SJCRH30 (cell line): Measurements from ENCODE around the gene ADAMTSL1. TPM values are rescaled to one million over a fixed set of nuclear protein-coding genes. Genes with fewer than 3 reads are reported as not detected.
"Not testable (repeated sequence)": the region's sequence is repeated elsewhere in the genome, so short reads cannot be mapped to it uniquely, and the experiment has no call there.

Source experiments
- DNase-seq, 2 experiments: peaks; one replicate each; pipeline ENCODE4 v3.0.0-alpha.2; 2015 to 2020
- H3K27ac ChIP-seq: fragments of 250-450 bp; sonication (Bioruptor Pico); 2 replicates; pipeline ENCODE4 v1.5.1; 2020; ENCODE audit warnings: mild to moderate bottlenecking, moderate library complexity
- H3K27me3 ChIP-seq: fragments of 250-450 bp; sonication (Bioruptor Pico); 2 replicates; pipeline ENCODE4 v1.5.1; 2020; ENCODE audit warnings: mild to moderate bottlenecking, moderate library complexity
- H3K36me3 ChIP-seq: fragments of 250-450 bp; sonication (Bioruptor Pico); 2 replicates; pipeline ENCODE4 v1.5.1; 2020; ENCODE audit warnings: mild to moderate bottlenecking, moderate library complexity
- H3K4me1 ChIP-seq: fragments of 250-450 bp; sonication (Bioruptor Pico); 2 replicates; pipeline ENCODE4 v1.5.1; 2020; ENCODE audit warnings: mild to moderate bottlenecking, moderate library complexity
- H3K4me3 ChIP-seq: fragments of 250-450 bp; sonication (Bioruptor Pico); 2 replicates; pipeline ENCODE4 v1.5.1; 2020; ENCODE audit warnings: mild to moderate bottlenecking, moderate library complexity
- H3K9me3 ChIP-seq: fragments of 250-450 bp; sonication (Bioruptor Pico); replicated peaks from 2 replicates; pipeline ENCODE4 v1.5.1; 2020; ENCODE audit warnings: mild to moderate bottlenecking, moderate library complexity
- total RNA-seq: library from RNA; depleted of rRNA; stranded (reverse); fragments of >200 nt; shearing (Covaris generic); gene quantifications from 2 replicates; pipeline ENCODE4 v1.2.3, GENCODE V29; 2014

Gene ADAMTSL1
- total RNA-seq, 1 experiment from 2014 or later, result 3.3 TPM

GRCh38 chr9:18925880-18926279 lies 451.9 kb downstream of the ADAMTSL1 start:
- DNase-seq, result no peak
- no peaks in the 10 kb centered on the region for H3K36me3 ChIP-seq
- H3K4me1 ChIP-seq, result no peaks in the 10 kb centered on the region
- H3K4me3 ChIP-seq, result no peak overlapping the region
- no peaks in the 10 kb centered on the region for H3K9me3 ChIP-seq
- no peak overlapping the region for H3K27ac ChIP-seq
- H3K27me3 ChIP-seq, result no peaks in the 10 kb centered on the region

GRCh38 chr9:18926513-18926912 lies 452.6 kb downstream of the ADAMTSL1 start:
- H3K4me3 ChIP-seq, result no peak overlapping the region
- H3K4me1 ChIP-seq, result no peaks in the 10 kb centered on the region
- no peak overlapping the region for H3K27ac ChIP-seq
- no peaks in the 10 kb centered on the region for H3K27me3 ChIP-seq
- H3K36me3 ChIP-seq, result no peaks in the 10 kb centered on the region
- DNase-seq, result no peak
- H3K9me3 ChIP-seq, result no peaks in the 10 kb centered on the region

- Histone ChIP-seq H3K27ac (no peak overlapping the region), H3K36me3 (no peaks in the 10 kb centered on the region), H3K9me3 (no peaks in the 10 kb centered on the region), H3K4me3 (no peak overlapping the region), H3K27me3 (no peaks in the 10 kb centered on the region), H3K4me1 (no peaks in the 10 kb centered on the region)
- DNase-seq, result no peak
These were observed 454.8 kb downstream of the ADAMTSL1 start for GRCh38 chr9:18928711-18929110.

GRCh38 chr9:18930611-18931010 lies 456.7 kb downstream of the ADAMTSL1 start:
- H3K9me3 ChIP-seq, DNase-seq, H3K4me1 ChIP-seq, H3K27ac ChIP-seq, H3K27me3 ChIP-seq, H3K4me3 ChIP-seq, H3K36me3 ChIP-seq: not testable (repeated sequence)

GRCh38 chr9:18935541-18935940 lies 461.6 kb downstream of the ADAMTSL1 start:
- Histone ChIP-seq H3K4me3 (no peak overlapping the region), H3K36me3 (no peaks in the 10 kb centered on the region), H3K9me3 (no peaks in the 10 kb centered on the region), H3K27ac (no peak overlapping the region), H3K27me3 (no peaks in the 10 kb centered on the region), H3K4me1 (no peaks in the 10 kb centered on the region)
- DNase-seq, result no peak

GRCh38 chr9:18936094-18936871 lies 462.3 kb downstream of the ADAMTSL1 start:
- Histone ChIP-seq H3K36me3 (no peaks in the 10 kb centered on the region), H3K27ac (no peak overlapping the region), H3K4me1 (no peaks in the 10 kb centered on the region), H3K27me3 (no peaks in the 10 kb centered on the region), H3K4me3 (no peak overlapping the region), H3K9me3 (no peaks in the 10 kb centered on the region)
- no peak for DNase-seq

GRCh38 chr9:18939943-18940342 lies 466.0 kb downstream of the ADAMTSL1 start:
- no peak for DNase-seq
- Histone ChIP-seq H3K36me3 (no peaks in the 10 kb centered on the region), H3K4me1 (no peaks in the 10 kb centered on the region), H3K4me3 (no peak overlapping the region), H3K27me3 (no peaks in the 10 kb centered on the region), H3K27ac (no peak overlapping the region), H3K9me3 (no peaks in the 10 kb centered on the region)

GRCh38 chr9:18941060-18941740 lies 467.2 kb downstream of the ADAMTSL1 start:
- H3K9me3 ChIP-seq, result no peaks in the 10 kb centered on the region
- DNase-seq, result no peak
- no peak overlapping the region for H3K4me3 ChIP-seq
- no peaks in the 10 kb centered on the region for H3K4me1 ChIP-seq
- H3K36me3 ChIP-seq, result no peaks in the 10 kb centered on the region
- no peak overlapping the region for H3K27ac ChIP-seq
- no peaks in the 10 kb centered on the region for H3K27me3 ChIP-seq

GRCh38 chr9:18942801-18943200 lies 468.8 kb downstream of the ADAMTSL1 start:
- Histone ChIP-seq H3K27ac (no peak overlapping the region), H3K27me3 (no peaks in the 10 kb centered on the region), H3K4me1 (no peaks in the 10 kb centered on the region), H3K9me3 (no peaks in the 10 kb centered on the region), H3K36me3 (no peaks in the 10 kb centered on the region), H3K4me3 (no peak overlapping the region)
- no peak for DNase-seq

- Histone ChIP-seq H3K4me3 (no peak overlapping the region), H3K4me1 (no peaks in the 10 kb centered on the region), H3K27me3 (no peaks in the 10 kb centered on the region), H3K9me3 (no peaks in the 10 kb centered on the region), H3K36me3 (no peaks in the 10 kb centered on the region), H3K27ac (no peak overlapping the region)
- DNase-seq, result no peak
These were observed 474.0 kb downstream of the ADAMTSL1 start for GRCh38 chr9:18947892-18948339.

- H3K36me3 ChIP-seq, result no peaks in the 10 kb centered on the region
- H3K27me3 ChIP-seq, result no peaks in the 10 kb centered on the region
- no peak for DNase-seq
- H3K9me3 ChIP-seq, result no peaks in the 10 kb centered on the region
- no peak overlapping the region for H3K4me3 ChIP-seq
- no peak overlapping the region for H3K27ac ChIP-seq
- H3K4me1 ChIP-seq, result no peaks in the 10 kb centered on the region
These were observed 478.0 kb downstream of the ADAMTSL1 start for GRCh38 chr9:18951936-18952335.

- Histone ChIP-seq H3K4me3 (no peak overlapping the region), H3K27me3 (no peaks in the 10 kb centered on the region), H3K36me3 (no peaks in the 10 kb centered on the region), H3K4me1 (no peaks in the 10 kb centered on the region), H3K27ac (no peak overlapping the region), H3K9me3 (no peaks in the 10 kb centered on the region)
- no peak for DNase-seq
These were observed 481.7 kb downstream of the ADAMTSL1 start for GRCh38 chr9:18955626-18956025.
